ENCODE results near the gene UBE4B. TPM values are rescaled to one million over a fixed set of nuclear protein-coding genes. Genes with fewer than 3 reads are reported as not detected.

UBE4B gene
- total RNA-seq, 1 donor from 2014 or later: 80.3 TPM

- DNase-seq: no peak
- TF ChIP-seq CTCF (IDR thresholded peaks at IDR 0.05; ENCODE audit: borderline replicate concordance): no peak
- no peak overlapping the region for H3K27ac ChIP-seq (replicated peaks)
- H3K4me3 ChIP-seq: no peak overlapping the region
- H3K27me3 ChIP-seq (ENCODE audit: low read depth): no peaks in the 10 kb centered on the region
- H3K36me3 ChIP-seq: peaks cover 95% of the 10 kb centered on the region
- H3K4me1 ChIP-seq: no peaks in the 10 kb centered on the region
- H3K9me3 ChIP-seq (replicated peaks): no peaks in the 10 kb centered on the region
- intact Hi-C loops (cut with micrococcal nuclease): no loop called here
Observed at GRCh38 chr1:10132852-10133251, 100.1 kb downstream of the UBE4B start.

- no peak overlapping the region for H3K4me3 ChIP-seq
- no peaks in the 10 kb centered on the region for H3K4me1 ChIP-seq
- TF ChIP-seq CTCF (IDR thresholded peaks at IDR 0.05; ENCODE audit: borderline replicate concordance): no peak
- H3K36me3 ChIP-seq: peaks cover 81% of the 10 kb centered on the region
- no peak overlapping the region for H3K27ac ChIP-seq (replicated peaks)
- H3K9me3 ChIP-seq (replicated peaks): no peaks in the 10 kb centered on the region
- intact Hi-C loops (cut with micrococcal nuclease): no loop called here
- no peak for DNase-seq
- H3K27me3 ChIP-seq (ENCODE audit: low read depth): no peaks in the 10 kb centered on the region
Observed at GRCh38 chr1:10140981-10141380, 108.2 kb downstream of the UBE4B start.

- Histone ChIP-seq H3K4me3 (no peak overlapping the region), H3K27ac (replicated peaks) (no peak overlapping the region), H3K9me3 (replicated peaks) (no peaks in the 10 kb centered on the region), H3K36me3 (peaks cover 72% of the 10 kb centered on the region), H3K4me1 (peaks cover 4% of the 10 kb centered on the region), H3K27me3 (ENCODE audit: low read depth) (no peaks in the 10 kb centered on the region)
- DNase-seq: no peak
- TF ChIP-seq CTCF (IDR thresholded peaks at IDR 0.05; ENCODE audit: borderline replicate concordance): no peak
- intact Hi-C loops (cut with micrococcal nuclease): no loop called here
Observed at GRCh38 chr1:10143961-10144485, 111.3 kb downstream of the UBE4B start.

- Histone ChIP-seq H3K4me3 (no peak overlapping the region), H3K27ac (replicated peaks) (no peak overlapping the region), H3K27me3 (ENCODE audit: low read depth) (no peaks in the 10 kb centered on the region), H3K36me3 (peaks cover 61% of the 10 kb centered on the region), H3K9me3 (replicated peaks) (no peaks in the 10 kb centered on the region), H3K4me1 (peaks cover 7% of the 10 kb centered on the region)
- no peak for DNase-seq
- intact Hi-C loops (cut with micrococcal nuclease): no loop called here
- no peak for TF ChIP-seq CTCF (IDR thresholded peaks at IDR 0.05; ENCODE audit: borderline replicate concordance)
Observed at GRCh38 chr1:10146391-10146790, 113.6 kb downstream of the UBE4B start.

- peaks cover 12% of the 10 kb centered on the region for H3K4me1 ChIP-seq
- TF ChIP-seq CTCF (IDR thresholded peaks at IDR 0.05; ENCODE audit: borderline replicate concordance): no peak
- no peak for DNase-seq
- no peak overlapping the region for H3K4me3 ChIP-seq
- no peaks in the 10 kb centered on the region for H3K27me3 ChIP-seq (ENCODE audit: low read depth)
- intact Hi-C loops (cut with micrococcal nuclease): no loop called here
- no peak overlapping the region for H3K27ac ChIP-seq (replicated peaks)
- H3K36me3 ChIP-seq: peaks cover 51% of the 10 kb centered on the region
- H3K9me3 ChIP-seq (replicated peaks): no peaks in the 10 kb centered on the region
Observed at GRCh38 chr1:10149231-10149630, 116.5 kb downstream of the UBE4B start.
